ENCODE results near the gene ITGB2. TPM values are rescaled to one million over a fixed set of nuclear protein-coding genes. Genes with fewer than 3 reads are reported as not detected.

ITGB2 gene
- polyA plus RNA-seq, 4 donors = 7.3 to 18.8 (median 13.6) TPM

DNA sequence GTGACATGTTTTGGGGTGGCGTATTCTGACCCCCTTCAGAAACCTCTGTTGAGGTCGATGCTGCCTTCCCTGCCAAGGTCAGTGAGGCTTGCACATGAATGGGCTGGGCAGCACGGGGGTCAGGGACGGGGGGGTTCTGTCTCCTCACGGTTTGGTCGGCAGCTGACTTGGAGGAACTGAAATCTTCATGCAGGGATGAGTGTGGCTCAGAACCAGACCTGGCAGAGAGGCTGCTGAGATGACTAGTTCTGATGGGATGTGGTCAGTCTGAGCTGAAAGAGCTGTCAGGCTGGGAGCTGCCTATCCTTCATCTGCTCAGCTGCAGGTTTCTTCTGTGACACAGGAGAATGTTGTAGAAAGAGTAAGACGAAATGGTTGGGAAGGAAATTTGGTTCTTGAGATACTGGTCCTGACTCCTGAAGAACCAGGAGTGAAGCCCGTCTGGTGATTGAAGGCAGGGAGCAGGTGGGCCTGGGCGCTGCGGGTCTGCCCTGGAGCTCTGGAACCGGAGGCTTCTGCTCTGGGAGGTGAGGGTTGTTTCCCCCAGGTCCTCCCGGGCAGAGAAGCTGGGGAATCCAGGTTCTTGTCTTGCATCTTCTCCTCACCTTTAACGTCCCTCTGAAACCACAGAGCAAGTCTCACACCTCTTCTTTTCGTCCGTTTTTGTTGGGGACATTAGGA lies 22.4 kb upstream of the ITGB2 start:
- DNase-seq (ENCODE audit: low read depth in 4 of 4, low spot score in 3 of 4) = no peak

DNA sequence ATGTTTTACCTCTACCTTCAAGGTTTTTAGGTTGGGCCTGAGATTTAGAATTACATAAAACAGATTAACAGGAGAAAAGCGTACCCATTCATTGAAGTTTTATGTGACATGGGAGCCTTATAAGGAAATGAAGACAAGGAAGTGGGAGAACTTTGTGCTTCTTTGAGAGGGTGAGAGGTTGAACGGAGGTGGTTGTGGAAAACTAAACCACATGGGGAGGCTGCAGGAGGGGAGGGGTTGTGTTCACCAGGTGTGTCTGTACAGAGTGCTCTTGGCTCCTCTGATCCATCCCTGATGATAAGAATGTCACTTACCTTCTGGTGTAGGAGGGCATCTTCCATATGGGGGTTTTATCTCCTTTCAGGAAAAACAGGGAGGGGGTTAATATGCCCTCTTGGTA lies 21.9 kb upstream of the ITGB2 start:
- no peak for DNase-seq (ENCODE audit: low read depth in 4 of 4, low spot score in 3 of 4)

DNA sequence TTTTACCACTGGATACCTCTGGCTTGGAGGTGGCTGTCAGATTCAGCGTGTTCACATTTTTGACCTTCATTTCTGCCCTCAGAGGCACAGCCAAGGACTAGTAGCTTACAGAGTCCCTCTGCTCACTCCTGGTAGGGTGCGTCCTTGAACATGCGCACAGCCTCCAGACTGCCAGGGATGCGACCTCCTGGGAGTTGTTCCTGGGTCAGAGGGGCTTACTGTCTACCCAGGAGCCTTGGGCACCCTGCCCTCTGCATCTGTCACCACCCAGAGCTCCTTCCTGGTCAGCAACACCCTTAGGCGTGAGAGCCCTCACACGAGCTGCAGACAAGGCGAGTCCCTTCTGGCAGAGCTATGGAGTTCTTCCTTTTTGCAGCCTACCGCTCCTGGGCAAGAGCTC lies 20.9 kb upstream of the ITGB2 start:
- no peak for DNase-seq (ENCODE audit: low read depth in 4 of 4, low spot score in 3 of 4)

DNA sequence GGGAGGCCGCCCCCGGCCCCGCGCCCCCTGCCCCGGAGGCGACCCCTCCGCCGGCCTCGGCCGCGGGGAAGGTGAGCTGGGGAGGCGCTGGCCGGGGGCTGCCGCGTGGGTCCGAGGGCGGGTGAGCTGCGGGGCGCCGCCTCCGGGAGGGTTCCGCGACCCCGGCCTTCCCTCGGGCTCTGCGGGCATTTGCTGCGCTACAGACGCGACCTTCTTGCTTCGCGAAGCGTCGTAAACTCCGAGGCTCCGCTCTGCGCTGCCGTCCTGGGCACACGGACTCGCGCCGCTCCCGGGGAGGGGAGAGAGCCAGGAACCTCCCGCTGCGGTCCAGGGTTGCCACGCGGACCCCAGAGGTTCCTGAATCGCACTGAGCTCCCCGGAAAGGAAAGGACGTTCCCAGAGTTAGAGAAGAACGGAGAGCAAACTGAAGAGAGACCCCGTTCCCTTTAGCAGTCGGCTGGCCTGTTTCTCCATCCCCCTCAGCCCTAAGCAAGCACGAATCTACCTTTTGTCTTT lies 19.5 kb upstream of the ITGB2 start:
- DNase-seq (ENCODE audit: low read depth in 4 of 4, low spot score in 3 of 4) = no peak

DNA sequence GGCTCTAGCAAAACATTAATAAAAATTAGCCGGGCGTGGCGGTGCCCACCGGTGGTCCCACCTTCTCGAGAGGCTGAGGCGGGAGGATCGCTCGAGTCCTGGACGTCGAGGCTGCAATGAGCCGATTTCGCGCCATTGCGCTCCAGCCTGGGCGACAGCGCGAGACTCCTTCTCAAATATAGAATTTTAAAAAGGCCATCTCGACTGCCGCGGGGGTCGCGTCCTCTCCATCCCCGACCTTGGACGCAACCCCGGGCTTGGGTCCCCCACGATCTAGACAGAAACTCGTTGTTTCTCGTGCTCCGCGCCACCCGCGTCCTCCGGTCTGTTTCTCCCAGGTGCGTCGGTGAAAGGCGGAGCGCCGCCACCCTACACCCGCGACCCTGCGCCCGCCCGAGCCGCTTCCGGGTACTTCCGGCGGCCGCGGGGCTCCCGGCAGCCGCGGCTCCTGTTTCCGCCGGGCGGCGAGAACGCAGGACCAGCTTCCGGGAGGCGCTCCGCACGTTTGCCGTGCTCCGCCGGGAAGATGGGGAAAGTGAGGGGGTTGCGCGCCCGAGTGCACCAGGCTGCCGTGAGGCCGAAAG lies 18.9 kb upstream of the ITGB2 start, which contains the start of gene SLX9:
SLX9 (plus strand) TSS at position 498 of the 584 bp plus-strand sequence; CDS start at position 527, 29 bp downstream.
- DNase-seq (ENCODE audit: low read depth in 4 of 4, low spot score in 3 of 4) = peak in 3 of 4 donors; percentile 57 to 58 (median 58)

DNA sequence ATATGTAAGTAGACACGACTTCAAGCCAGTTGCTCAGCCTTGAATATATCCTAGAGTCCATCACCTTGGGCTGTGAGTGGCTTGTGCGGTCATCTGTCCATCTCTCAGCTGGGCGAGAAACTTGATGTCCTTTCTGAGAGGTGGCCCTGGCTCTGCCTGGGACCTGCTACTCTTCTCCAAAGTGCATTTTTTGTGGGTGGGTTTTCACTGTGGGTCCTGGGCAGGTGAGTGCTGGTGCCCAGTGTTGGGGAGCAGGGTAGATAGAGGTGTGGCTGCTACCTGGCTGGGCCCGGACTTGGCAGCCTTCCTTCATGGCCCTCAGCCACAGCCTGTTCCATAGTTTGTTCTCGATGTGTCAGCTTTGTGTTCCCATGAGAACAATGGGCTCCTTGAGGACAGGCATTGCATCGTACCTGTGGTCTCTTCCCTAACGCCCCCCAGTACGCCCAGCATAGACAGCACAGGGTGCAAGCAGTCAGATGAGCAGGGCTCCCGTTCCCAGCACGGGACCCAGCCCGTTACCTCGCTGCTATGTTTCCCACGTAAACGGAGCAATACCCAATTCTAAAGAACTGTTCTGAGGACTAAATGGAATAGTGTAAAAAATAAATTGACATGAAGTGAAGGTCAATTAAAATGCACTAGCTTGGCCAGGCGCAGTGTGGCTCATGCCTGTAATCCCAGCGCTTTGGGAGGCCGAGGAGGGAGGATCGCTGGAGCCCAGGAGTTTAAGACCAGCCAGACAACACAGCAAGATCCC lies 18.3 kb upstream of the ITGB2 start:
- no peak for DNase-seq (ENCODE audit: low read depth in 4 of 4, low spot score in 3 of 4)

DNA sequence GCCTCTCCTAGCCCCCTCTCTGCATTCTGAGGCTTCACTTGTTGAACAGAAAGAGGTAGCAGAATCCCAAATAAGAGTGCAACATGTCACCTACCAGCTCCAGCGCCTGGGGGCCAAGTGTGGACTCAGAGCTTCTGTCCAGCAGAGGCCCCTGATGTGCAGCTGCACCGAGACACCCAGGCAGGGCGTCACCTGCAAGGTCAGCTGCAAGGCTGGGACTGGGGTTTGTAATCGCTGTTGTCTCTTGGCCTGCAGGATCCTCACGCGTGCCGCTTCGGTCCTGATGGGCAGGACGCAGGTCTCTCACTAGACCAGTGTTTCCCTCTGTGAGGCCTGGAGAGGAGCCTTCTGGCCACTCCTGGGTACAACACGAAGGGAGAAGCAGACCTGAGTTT lies 14.8 kb upstream of the ITGB2 start:
- no peak for DNase-seq (ENCODE audit: low read depth in 4 of 4, low spot score in 3 of 4)

DNA sequence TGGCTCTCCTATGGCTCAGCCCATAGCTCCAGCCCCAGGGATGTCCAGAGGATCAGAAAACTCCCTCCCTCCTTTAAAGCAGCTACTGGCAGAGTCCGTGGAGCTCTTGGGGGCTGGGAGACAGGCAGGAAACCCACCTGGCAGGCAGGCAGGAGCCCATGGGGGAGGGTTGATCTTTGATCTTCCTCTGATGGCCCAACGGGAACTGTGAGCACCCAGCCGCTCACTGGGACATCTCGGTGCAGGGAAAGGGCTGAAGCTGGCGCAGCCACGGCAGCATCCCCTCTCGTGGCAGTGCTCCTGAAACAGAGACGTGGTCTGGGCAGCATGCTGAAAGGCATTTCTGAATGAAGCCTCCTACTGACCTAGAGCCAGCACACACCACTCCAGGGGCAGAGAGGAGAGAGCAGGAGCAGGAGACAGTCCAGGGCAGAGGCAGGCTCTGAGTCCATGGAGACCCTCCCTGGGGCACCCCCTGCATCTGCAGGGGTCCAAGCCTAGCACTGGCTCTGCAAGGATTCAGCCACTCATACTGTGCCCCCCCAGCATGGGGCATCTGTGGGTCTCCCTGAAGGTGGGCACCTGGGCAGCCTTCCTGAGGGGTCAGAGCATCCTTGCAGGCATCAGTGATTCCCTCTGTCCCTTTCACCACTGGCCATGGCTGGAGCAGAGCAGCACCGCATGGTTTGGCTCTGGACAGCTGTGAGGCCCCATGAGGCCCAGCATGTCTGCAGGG lies 14.3 kb upstream of the ITGB2 start:
- DNase-seq (ENCODE audit: low read depth in 4 of 4, low spot score in 3 of 4) = no peak

DNA sequence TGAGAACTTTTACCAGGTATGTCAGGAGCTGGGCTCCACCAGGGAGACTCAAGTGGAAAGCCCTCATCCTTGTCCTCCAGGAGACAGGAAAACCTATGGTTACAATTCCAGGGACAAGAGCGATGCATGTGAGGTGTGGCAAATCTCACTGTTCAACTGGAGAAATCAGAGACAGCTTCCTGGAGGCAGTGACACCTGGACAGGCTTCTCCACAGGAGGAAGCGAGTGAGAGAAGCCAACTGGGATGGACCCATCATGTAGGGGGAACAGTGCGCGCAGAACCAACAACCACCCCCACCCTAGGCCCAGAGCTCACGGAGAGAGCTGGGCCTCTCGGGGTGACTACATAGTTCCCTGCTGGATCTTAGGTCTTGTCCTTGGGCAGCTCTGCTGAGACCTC lies 13.6 kb upstream of the ITGB2 start:
- DNase-seq (ENCODE audit: low read depth in 4 of 4, low spot score in 3 of 4) = no peak

DNA sequence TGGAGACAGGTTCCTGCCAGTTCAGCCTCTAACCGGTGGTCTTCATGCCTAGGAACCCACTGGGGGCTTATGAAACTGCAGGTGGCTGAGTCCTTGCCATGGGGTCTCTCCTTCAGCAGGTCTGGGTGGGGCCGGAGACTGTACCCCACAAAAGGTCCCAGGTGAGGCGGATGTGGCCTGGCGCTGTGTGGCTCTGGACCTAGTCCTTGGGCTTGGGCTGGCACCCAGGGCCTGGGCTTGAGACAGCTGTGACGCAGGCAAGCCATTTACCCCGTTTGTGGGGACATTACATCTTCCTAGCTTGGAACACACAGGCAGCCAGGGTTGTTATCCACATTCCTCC lies 13.2 kb upstream of the ITGB2 start:
- no peak for DNase-seq (ENCODE audit: low read depth in 4 of 4, low spot score in 3 of 4)

DNA sequence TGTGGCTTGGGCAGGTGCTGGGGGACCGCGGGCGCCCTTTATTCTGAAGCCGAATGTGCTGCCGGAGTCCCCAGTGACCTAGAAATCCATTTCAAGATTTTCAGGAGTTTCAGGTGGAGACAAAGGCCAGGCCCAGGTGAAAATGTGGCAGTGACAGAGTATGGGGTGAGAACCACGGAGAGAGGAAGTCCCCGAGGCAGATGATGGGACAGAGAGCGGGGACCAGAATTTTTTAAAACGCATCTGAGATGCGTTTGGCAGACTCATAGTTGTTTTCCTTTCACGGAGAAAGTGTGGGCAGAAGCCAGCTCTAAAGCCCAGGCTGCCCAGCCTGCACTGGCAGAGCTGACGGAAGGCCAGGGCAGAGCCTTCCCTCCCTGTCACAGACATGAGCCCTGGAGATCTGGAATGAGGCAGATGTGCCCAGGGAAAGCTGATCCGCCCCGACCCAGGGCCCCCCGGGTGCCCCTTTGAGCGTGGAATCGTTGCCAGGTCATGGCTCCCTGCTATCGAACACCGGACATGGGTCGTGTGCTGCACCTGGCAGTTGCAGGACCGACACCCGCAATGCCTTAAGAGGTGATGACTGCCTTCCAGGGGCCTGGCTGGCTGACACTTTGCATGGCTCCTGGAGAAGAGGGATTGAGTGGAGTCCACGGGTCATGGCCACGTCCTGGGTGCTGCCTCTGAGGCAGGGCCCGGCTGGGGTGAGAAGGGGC lies 12.7 kb upstream of the ITGB2 start:
- no peak for DNase-seq (ENCODE audit: low read depth in 4 of 4, low spot score in 3 of 4)

DNA sequence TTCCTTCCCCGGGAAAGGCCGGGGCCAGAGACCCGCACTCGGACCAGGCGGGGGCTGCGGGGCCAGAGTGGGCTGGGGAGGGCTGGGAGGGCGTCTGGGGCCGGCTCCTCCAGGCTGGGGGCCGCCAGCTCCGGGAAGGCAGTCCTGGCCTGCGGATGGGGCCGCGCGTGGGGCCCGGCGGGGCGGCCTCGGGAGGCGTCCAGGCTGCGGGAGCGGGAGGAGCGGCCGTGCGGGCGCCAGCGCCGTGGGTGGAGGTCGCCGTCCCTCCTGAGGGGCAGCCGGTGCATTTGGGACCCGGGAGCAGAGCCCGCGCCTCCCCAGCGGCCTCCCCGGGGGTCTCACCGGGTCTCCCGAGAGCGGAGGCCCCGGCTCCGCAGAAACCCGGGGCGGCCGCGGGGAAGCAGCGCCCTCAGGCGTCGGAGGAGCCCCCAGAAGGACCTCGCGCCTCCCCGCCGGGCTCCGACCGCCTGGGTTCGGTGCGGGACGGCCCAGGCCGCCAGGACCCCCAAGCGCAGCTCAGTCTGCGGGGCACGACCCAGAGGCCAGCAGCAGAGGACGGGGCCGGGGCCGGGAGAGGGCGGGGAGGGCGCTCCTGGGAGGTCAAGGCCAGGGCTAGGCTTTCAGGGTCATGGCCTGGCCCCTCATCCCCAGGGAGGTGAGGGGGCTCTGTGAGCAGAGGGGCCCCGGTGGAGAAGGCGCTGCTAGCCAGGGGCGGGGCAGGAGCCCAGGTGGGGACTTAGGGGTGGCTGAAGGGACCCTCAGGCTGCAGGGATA lies 11.9 kb upstream of the ITGB2 start:
- no peak for DNase-seq (ENCODE audit: low read depth in 4 of 4, low spot score in 3 of 4)

DNA sequence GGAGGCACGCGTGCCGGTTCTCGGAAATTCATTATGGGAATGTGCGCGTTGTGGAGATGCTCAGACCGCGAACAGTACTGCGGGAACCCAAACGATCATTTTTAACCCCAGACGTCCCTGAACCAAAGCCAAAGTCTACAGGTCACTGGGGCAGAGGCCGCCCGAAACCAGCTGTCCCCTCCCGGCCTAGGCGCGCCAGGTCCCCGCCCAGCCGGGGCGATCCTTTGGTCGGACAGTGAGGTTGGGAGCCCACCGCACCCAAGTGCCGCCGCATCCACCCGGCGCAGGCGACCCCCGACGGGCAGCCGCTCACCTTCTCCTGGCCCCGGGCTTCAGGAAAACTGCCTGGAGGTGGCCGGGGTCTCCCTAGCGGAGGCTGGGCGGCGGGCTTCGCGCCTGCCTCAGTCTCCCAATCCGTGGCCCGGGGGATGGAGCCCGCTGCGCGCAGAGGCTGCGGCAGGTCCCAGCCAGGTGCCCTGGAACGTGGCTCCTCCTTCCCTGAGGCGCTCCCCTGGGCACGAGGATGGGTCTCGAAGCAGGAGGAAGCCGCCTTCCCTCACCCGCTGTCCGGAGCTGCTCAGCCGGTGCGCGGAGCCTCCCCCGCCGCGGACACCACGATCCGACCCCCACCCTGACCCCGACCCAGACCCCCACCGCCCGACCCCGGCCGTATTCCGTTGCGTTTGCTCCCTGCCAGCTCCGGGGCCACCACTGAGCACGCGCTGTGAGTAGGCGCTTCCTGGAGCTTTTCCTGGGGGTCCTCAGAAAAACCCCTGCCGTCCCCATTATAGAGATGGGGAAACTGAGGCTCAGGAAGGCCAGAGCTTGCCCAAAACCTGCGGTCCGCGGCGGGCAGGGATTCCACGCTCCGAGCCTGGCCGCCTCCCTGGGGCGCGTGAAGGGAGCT lies 11.1 kb upstream of the ITGB2 start:
- DNase-seq (ENCODE audit: low read depth in 4 of 4, low spot score in 3 of 4) = no peak

DNA sequence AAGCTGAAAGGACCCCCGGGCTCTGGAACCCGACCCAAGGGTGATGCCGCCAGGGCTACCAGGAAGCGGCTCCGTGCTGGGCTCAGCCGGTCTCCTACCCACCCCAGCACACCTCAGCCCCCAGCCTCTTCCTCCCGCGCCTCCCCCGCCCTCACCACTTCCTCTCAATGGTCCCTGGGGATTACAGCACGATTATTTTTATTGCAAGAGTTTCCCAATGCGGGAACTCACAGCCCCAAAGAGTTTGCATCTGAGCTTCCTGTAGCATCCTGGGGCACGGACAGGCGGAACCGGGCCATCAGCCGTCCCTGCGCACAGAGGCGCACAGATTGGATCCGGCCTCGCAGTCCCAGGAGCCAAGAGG lies 10.4 kb upstream of the ITGB2 start:
- no peak for DNase-seq (ENCODE audit: low read depth in 4 of 4, low spot score in 3 of 4)

DNA sequence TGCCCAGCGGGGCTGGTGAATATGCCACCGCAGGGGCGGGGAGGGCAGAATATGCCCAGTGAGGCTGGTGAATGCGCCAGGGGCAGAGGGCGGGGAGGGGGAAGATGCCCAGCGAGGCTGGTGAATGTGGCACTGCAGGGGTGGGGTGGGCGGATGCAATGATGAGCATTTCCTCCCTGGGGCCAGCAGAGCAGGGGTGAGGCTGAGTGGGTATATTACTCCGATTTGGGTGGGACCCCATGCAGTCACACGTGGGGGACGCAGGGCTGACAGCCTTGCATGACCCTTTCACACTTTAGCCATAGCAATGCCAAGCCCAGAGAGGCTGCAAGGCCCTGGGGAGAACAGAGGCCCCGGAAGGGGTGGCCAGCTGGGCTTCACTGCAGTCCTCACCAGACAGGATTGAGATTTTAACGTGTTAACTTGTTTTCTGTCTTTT lies 9.9 kb upstream of the ITGB2 start:
- DNase-seq (ENCODE audit: low read depth in 4 of 4, low spot score in 3 of 4) = no peak

DNA sequence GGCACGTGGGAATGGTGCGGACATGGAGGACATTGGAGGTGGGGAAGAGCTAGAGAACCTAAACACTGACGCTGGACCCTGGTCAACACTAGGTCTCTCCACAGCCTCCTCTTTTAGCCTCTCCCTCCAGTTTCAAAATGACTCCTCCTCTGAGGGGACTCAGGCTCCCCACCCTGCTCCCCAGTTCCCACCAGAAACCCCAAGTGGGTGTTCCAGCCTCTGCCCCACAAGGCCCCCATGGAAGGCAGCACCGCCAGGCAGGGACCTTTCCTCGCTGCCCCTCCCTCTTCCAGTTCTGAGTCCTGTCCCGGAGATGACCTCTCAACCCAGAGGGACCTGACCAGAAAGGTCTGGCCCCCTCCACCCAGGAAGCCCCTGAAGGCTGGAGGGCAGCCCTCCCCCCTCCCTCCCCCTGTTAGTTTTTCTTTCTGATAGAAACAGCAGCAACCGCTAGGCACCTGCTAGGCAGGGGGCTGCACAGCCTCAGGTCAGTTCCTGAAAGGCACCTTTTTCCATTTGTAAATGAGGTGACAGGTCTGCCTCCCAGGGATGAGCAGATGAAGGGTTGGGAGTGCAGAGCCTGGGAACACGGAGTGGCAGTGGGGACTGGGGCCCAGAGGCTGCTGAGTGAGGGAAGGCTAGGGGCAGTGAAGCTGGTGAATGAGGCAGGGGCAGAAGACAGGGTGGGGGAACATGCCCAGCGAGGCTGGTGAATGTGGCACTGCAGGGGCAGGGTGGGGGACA lies 9.3 kb upstream of the ITGB2 start:
- DNase-seq (ENCODE audit: low read depth in 4 of 4, low spot score in 3 of 4) = no peak

DNA sequence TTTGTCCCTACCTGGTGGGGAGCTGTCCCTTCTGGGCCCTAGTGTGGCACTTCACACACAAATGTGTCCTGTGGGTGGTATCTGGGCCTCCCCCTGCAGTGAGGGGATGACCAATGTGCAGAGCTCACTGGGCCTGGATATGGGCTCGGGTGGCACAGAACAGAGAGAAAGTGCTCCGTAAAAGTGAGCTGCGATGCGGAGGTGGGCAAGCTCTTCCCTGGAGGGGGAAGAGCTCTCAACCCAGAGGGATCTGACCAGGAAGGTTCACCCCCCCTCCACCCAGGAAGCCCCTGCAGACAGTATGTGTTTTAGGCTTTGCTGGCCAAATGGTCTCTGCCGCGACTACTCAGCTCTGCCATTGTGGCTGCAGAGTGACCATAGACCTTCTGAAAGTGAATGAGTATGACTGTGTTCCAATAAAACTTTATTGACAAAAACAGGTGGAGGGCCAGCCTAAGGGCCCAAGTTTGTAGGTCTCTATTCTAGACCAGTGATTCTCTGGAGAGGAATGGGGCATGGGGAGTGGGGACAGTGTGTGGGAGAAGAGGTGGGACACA lies 8.6 kb upstream of the ITGB2 start:
- no peak for DNase-seq (ENCODE audit: low read depth in 4 of 4, low spot score in 3 of 4)

Data from left renal pelvis (tissue), 4 donors.